ENCODE data around the gene EME1. TPM values are rescaled to one million over a fixed set of nuclear protein-coding genes. Genes with fewer than 3 reads are reported as not detected.

The EME1 gene
- polyA plus RNA-seq, 1 of the 3 experiments (the other 2 are of a cell fraction), result 16.9 TPM

- Histone ChIP-seq H3K4me1 (ENCODE audit: control insufficient read depth in 1 of 2, insufficient read depth in 2 of 2, low read depth in 1 of 2, low read length in 1 of 2) (no peaks in the 10 kb centered on the region), H3F3A (replicated peaks; ENCODE audit: insufficient read depth) (no peaks in the 10 kb centered on the region), H3K4me2 (no peak overlapping the region), H3K9ac (no peak overlapping the region), H3K79me2 (ENCODE audit: insufficient read depth) (no peaks in the 10 kb centered on the region), H4K20me1 (ENCODE audit: insufficient read depth) (no peaks in the 10 kb centered on the region), H3K27ac (ENCODE audit: low read depth in 2 of 2, low read length in 1 of 2) (no peak overlapping the region), H3K4me3 (ENCODE audit: low read depth in 2 of 2, low read length in 1 of 2) (no peak overlapping the region), H3K36me3 (replicated peaks in 1 of 2; ENCODE audit: control insufficient read depth in 1 of 2, insufficient read depth in 2 of 2, low read length in 1 of 2) (no peaks in the 10 kb centered on the region), H2AFZ (ENCODE audit: low read depth) (no peak overlapping the region), H3K27me3 (ENCODE audit: insufficient read depth) (peaks cover 45% of the 10 kb centered on the region), H3K9me3 (no peaks in the 10 kb centered on the region), H3K9me2 (no peaks in the 10 kb centered on the region)
- CTCF ChIA-PET, result interaction anchor here (1.3 to 9.4 kb wide), 3 partner anchors 10 to 72 kb away, joined by 3 to 80 read pairs (median 12); partner anchors contain the start of gene LRRC59
- POLR2A ChIA-PET, result no interaction called here
- TF ChIP-seq RCOR1 (IDR thresholded peaks at IDR 0.05; ENCODE audit: low read length), result no peak
- TF ChIP-seq FOXJ3 (CRISPR knock-in tag; IDR thresholded peaks at IDR 0.05), result no peak
- TF ChIP-seq RAD21 (IDR thresholded peaks at IDR 0.05; ENCODE audit: low read length), result no peak
- TF ChIP-seq POLR2AphosphoS5 (IDR thresholded peaks at IDR 0.05; ENCODE audit: low read depth, low read length), result no peak
- no peak for TF ChIP-seq NRF1 (IDR thresholded peaks at IDR 0.05; ENCODE audit: low read depth, low read length)
- no peak for TF ChIP-seq GABPA (IDR thresholded peaks at IDR 0.05; ENCODE audit: low read depth)
- DNase-seq, result no peak
- WGBS (ENCODE audit: low lambda C conversion rate), result 51% methylated on average over 4 of the region's 4 CpGs
Measured at GRCh38 chr17:50407921-50408320, 34.9 kb downstream of the EME1 start.

- Histone ChIP-seq H3K27ac (ENCODE audit: low read depth in 2 of 2, low read length in 1 of 2) (no peak overlapping the region), H3K4me3 (ENCODE audit: low read depth in 2 of 2, low read length in 1 of 2) (no peak overlapping the region), H3K9ac (no peak overlapping the region), H3F3A (replicated peaks; ENCODE audit: insufficient read depth) (no peaks in the 10 kb centered on the region), H3K9me2 (no peaks in the 10 kb centered on the region), H3K27me3 (ENCODE audit: insufficient read depth) (peaks cover 7% of the 10 kb centered on the region; the same call in 1 of the 2 replicates), H3K79me2 (ENCODE audit: insufficient read depth) (no peaks in the 10 kb centered on the region), H2AFZ (ENCODE audit: low read depth) (no peak overlapping the region), H3K4me1 (ENCODE audit: control insufficient read depth in 1 of 2, insufficient read depth in 2 of 2, low read depth in 1 of 2, low read length in 1 of 2) (no peaks in the 10 kb centered on the region), H3K9me3 (no peaks in the 10 kb centered on the region), H3K4me2 (no peak overlapping the region), H4K20me1 (ENCODE audit: insufficient read depth) (no peaks in the 10 kb centered on the region), H3K36me3 (replicated peaks in 1 of 2; ENCODE audit: control insufficient read depth in 1 of 2, insufficient read depth in 2 of 2, low read length in 1 of 2) (no peaks in the 10 kb centered on the region)
- DNase-seq, result no peak
- TF ChIP-seq EZH2phosphoT487 (IDR thresholded peaks at IDR 0.05; ENCODE audit: borderline replicate concordance, low read depth), result no peak
- no peak for TF ChIP-seq NFIC (IDR thresholded peaks at IDR 0.05; ENCODE audit: borderline replicate concordance)
- TF ChIP-seq MEF2A (IDR thresholded peaks at IDR 0.05; ENCODE audit: borderline replicate concordance, low read depth), result no peak
- no peak for TF ChIP-seq REST (IDR thresholded peaks at IDR 0.05; ENCODE audit: low read depth, low read length)
- no peak for TF ChIP-seq TCF12 (IDR thresholded peaks at IDR 0.05)
- no peak for TF ChIP-seq USF2 (IDR thresholded peaks at IDR 0.05; ENCODE audit: borderline replicate concordance, low read depth, low read length)
- no peak for TF ChIP-seq FOSL2 (IDR thresholded peaks at IDR 0.05; ENCODE audit: borderline replicate concordance, low read depth)
- TF ChIP-seq YY1 (IDR thresholded peaks at IDR 0.05; ENCODE audit: low read depth), result no peak
- TF ChIP-seq, protein P1, sequence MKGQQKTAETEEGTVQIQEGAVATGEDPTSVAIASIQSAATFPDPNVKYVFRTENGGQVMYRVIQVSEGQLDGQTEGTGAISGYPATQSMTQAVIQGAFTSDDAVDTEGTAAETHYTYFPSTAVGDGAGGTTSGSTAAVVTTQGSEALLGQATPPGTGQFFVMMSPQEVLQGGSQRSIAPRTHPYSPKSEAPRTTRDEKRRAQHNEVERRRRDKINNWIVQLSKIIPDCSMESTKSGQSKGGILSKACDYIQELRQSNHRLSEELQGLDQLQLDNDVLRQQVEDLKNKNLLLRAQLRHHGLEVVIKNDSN (IDR thresholded peaks at IDR 0.05; ENCODE audit: borderline replicate concordance, low read depth), result no peak
- no peak for TF ChIP-seq SMC3 (IDR thresholded peaks at IDR 0.05; ENCODE audit: low read depth, low read length)
- no peak for TF ChIP-seq RXRA (IDR thresholded peaks at IDR 0.05; ENCODE audit: borderline replicate concordance, low read depth)
- TF ChIP-seq, protein P2, sequence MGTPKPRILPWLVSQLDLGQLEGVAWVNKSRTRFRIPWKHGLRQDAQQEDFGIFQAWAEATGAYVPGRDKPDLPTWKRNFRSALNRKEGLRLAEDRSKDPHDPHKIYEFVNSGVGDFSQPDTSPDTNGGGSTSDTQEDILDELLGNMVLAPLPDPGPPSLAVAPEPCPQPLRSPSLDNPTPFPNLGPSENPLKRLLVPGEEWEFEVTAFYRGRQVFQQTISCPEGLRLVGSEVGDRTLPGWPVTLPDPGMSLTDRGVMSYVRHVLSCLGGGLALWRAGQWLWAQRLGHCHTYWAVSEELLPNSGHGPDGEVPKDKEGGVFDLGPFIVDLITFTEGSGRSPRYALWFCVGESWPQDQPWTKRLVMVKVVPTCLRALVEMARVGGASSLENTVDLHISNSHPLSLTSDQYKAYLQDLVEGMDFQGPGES (IDR thresholded peaks at IDR 0.05; ENCODE audit: low read depth, low read length), result no peak
- no peak for TF ChIP-seq ELF1 (IDR thresholded peaks at IDR 0.05)
- TF ChIP-seq RAD21 (IDR thresholded peaks at IDR 0.05; ENCODE audit: low read length), result no peak
- 72% methylated on average over 4 of the region's 4 CpGs for WGBS (ENCODE audit: low lambda C conversion rate)
- ChIA-PET CTCF (interaction anchor here (0.9 to 9.4 kb wide), 3 partner anchors 13 to 531 kb away, joined by 3 to 80 read pairs (median 3); partner anchors contain the start of gene LRRC59), POLR2A (no interaction called here)
Measured at GRCh38 chr17:50412188-50412732, 39.2 kb downstream of the EME1 start.
